ENCODE data around the gene FGFR1OP2. TPM values are rescaled to one million over a fixed set of nuclear protein-coding genes. Genes with fewer than 3 reads are reported as not detected.
"Not testable (repeated sequence)": the region's sequence is repeated elsewhere in the genome, so short reads cannot be mapped to it uniquely, and the experiment has no call there.

The FGFR1OP2 gene
- 10 to 100 TPM; 38.1 to 60.3 (median 46.6) TPM for total RNA-seq

DNA sequence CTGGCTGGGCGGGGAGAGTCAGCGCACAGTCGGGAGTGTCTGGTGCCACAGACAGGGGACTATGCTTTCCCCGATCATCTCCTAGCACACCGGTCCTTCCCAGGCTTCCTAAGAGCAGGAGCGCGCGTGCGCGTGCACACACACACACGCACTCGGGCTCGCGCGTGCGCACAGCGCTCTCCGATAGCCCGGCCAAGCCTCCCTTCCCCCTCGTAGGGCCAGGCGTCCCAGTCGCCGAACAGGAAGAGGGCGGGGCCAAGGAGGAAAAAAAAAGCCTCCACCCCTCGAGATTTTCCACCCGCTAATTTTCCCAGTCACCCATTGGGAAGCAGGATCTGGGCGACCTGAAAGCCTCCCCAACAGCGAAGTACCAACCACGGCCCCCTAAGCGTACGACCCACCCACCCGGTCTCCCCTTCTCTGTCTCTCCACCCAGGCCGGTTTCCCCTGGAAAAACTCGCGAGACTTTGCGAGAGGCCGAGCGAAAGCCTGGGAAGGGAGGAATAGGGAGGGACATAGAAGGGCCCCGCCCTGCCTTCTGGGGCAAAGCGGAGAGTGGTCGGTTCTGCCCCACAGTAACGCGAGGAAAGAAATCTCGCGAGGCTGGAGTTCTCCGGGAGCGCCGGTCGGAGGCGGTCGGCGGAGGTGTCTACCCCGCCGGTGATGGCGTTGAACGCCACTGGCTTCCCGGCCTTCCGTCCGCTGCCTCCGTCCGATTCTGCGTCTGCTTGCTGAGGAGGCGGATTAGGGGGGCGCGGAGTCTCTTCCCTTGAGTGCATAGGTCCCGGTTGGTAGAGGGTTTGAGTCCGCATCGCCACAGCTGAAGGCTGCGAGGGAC, at the start of gene FGFR1OP2, which contains the start of gene INTS13:
Gene FGFR1OP2, plus strand, starts transcription at position 608 of the 838 bp plus-strand sequence. CDS start 15,689 bp downstream, outside the sequence.
Gene INTS13, minus strand, starts transcription at position 119 of the 838 bp plus-strand sequence. CDS start 1,178 bp downstream, outside the sequence.
- peak; percentile 98 to 99 for DNase-seq (ENCODE audit: low spot score in 2 of 2)
- intact Hi-C loops (cut with DNase I; ENCODE audit: low total_unique reads) = no loop called here
- 0 to 1% methylated on average over 61 to 69 of the region's 69 CpGs for WGBS, 2 donors
- TF ChIP-seq POLR2A (IDR thresholded peaks at IDR 0.05) (peak in 1 of 2 donors; percentile 90), CTCF (IDR thresholded peaks at IDR 0.05) (no peak)
- peak within 1 kb of the TSS; percentile 95 for H3K4me3 ChIP-seq (ENCODE audit: low read depth, poor library complexity, severe bottlenecking)

DNA sequence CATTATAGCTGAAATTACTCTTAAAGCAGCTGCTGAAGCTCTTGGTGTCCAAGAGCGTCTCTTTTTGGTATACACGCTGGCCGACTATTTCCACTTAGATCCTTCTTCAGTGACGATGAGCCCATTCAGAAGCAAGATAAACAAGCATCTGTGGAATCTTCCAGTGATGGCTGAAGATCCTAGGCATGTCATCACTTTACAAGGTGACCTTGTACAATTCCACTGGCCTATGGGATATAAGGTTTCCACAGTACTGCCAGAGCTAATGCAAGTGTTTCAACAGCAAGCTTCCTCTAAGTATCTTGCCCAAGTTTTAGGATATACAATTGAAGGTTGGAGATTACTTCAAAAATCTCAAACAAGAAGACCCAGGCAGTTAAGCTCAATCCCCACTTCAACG, 47.5 kb upstream of the FGFR1OP2 start:
- TF ChIP-seq CTCF (IDR thresholded peaks at IDR 0.05) (no peak), POLR2A (IDR thresholded peaks at IDR 0.05) (no peak)
- H3K4me3 ChIP-seq (ENCODE audit: low read depth, poor library complexity, severe bottlenecking) = no peak overlapping the region
- WGBS, 2 donors = 93 to 94% methylated on average over 5 of the region's 5 CpGs
- DNase-seq (ENCODE audit: low spot score in 2 of 2) = no peak
- intact Hi-C loops (cut with DNase I; ENCODE audit: low total_unique reads) = no loop called here

GRCh38 chr12:26891704-26892103, 46.6 kb upstream of the FGFR1OP2 start:
- 75 to 92% methylated on average over 1 of the region's 1 CpG for WGBS, 2 donors
- intact Hi-C loops (cut with DNase I; ENCODE audit: low total_unique reads) = no loop called here
- no peak for TF ChIP-seq CTCF (IDR thresholded peaks at IDR 0.05)
- TF ChIP-seq POLR2A (IDR thresholded peaks at IDR 0.05) = no peak
- DNase-seq (ENCODE audit: low spot score in 2 of 2) = no peak
- H3K4me3 ChIP-seq (ENCODE audit: low read depth, poor library complexity, severe bottlenecking) = no peak overlapping the region

GRCh38 chr12:26895672-26896071, 42.6 kb upstream of the FGFR1OP2 start:
- intact Hi-C loops (cut with DNase I; ENCODE audit: low total_unique reads) = no loop called here
- H3K4me3 ChIP-seq (ENCODE audit: low read depth, poor library complexity, severe bottlenecking) = no peak overlapping the region
- 88 to 89% methylated on average over 4 of the region's 4 CpGs for WGBS, 2 donors
- no peak for TF ChIP-seq POLR2A (IDR thresholded peaks at IDR 0.05)
- TF ChIP-seq CTCF (IDR thresholded peaks at IDR 0.05) = no peak
- DNase-seq (ENCODE audit: low spot score in 2 of 2) = no peak

DNA sequence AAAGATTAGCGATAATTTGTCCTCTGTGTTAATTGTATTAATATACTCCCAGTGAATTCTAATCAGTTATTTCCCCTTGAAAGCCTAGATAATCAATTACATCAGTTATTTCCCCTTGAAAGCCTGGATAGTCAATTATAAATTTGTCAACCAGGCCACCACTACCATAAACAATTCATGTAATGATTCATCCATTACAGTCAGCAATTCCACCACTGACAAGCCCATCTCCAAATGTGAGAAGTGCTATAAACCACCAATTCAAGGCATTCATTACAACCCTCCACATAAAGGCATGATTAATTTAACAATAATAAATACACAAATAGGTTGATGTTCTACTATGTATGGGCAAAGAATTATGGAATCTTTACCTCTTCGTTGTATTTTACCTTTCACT, 41.4 kb upstream of the FGFR1OP2 start:
- WGBS, 2 donors = 96 to 97% methylated on average over 2 of the region's 2 CpGs
- TF ChIP-seq POLR2A (IDR thresholded peaks at IDR 0.05) (no peak), CTCF (IDR thresholded peaks at IDR 0.05) (no peak)
- no peak overlapping the region for H3K4me3 ChIP-seq (ENCODE audit: low read depth, poor library complexity, severe bottlenecking)
- intact Hi-C loops (cut with DNase I; ENCODE audit: low total_unique reads) = no loop called here
- no peak for DNase-seq (ENCODE audit: low spot score in 2 of 2)

GRCh38 chr12:26903396-26903795, 34.9 kb upstream of the FGFR1OP2 start:
- not testable (repeated sequence) for DNase-seq (ENCODE audit: low spot score in 2 of 2)

More at GRCh38 chr12:26903396-26903795, 34.9 kb upstream of the FGFR1OP2 start:
- intact Hi-C loops (cut with DNase I; ENCODE audit: low total_unique reads); H3K4me3 ChIP-seq (ENCODE audit: low read depth, poor library complexity, severe bottlenecking): not testable (repeated sequence)
- WGBS, 2 donors = 65 to 67% methylated on average over 3 of the region's 3 CpGs
